Measurements from ENCODE around the gene MATN4. TPM values are rescaled to one million over a fixed set of nuclear protein-coding genes. Genes with fewer than 3 reads are reported as not detected.

The MATN4 gene
- polyA plus RNA-seq, 1 donor from 2014 or later = not detected

DNA sequence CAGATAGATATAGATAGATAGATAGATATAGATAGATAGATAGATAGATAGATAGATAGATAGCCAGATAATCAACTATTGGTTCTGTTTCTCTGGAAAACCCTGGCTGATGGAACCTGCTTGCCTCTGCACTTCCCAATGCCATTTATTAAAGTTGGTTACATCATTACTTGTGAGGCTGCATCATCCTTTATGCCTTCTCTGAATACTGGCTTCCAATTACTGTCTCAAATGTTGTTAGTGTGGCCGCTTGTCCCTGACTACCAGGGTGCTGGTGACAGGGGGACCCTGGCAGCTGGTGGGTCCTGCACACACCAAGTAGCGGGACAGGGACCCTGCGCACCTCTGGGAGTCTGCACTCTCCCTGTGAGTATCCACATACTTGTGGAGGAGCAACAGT, 49.8 kb downstream of the MATN4 start:
- no peak for TF ChIP-seq EP300 (conservative IDR thresholded peaks at IDR 0.05; ENCODE audit: poor library complexity, severe bottlenecking)
- TF ChIP-seq RAD21 (conservative IDR thresholded peaks at IDR 0.05) = no peak
- no peak for TF ChIP-seq MXI1 (conservative IDR thresholded peaks at IDR 0.05; ENCODE audit: poor library complexity, severe bottlenecking)
- TF ChIP-seq POLR2AphosphoS5 (IDR thresholded peaks at IDR 0.05) = no peak
- Histone ChIP-seq H2AFZ (ENCODE audit: low read depth, low read length) (no peak overlapping the region), H3K27ac (ENCODE audit: low read length) (no peak overlapping the region), H3K4me3 (ENCODE audit: low read length) (no peak overlapping the region), H3F3A (ENCODE audit: insufficient read depth, low read length, poor library complexity, severe bottlenecking) (no peaks in the 10 kb centered on the region), H3K9me3 (ENCODE audit: low read length) (no peaks in the 10 kb centered on the region), H4K20me1 (ENCODE audit: insufficient read depth) (no peaks in the 10 kb centered on the region), H3K36me3 (ENCODE audit: insufficient read depth, low read length) (no peaks in the 10 kb centered on the region), H3K79me2 (replicated peaks; ENCODE audit: insufficient read depth, low read length) (no peaks in the 10 kb centered on the region), H3K27me3 (ENCODE audit: insufficient read depth, low read depth, low read length) (no peaks in the 10 kb centered on the region), H3K9ac (ENCODE audit: low read length) (no peak overlapping the region), H3K9me2 (ENCODE audit: insufficient read depth, low read length) (no peaks in the 10 kb centered on the region), H3K4me2 (ENCODE audit: low read length) (no peak overlapping the region)

DNA sequence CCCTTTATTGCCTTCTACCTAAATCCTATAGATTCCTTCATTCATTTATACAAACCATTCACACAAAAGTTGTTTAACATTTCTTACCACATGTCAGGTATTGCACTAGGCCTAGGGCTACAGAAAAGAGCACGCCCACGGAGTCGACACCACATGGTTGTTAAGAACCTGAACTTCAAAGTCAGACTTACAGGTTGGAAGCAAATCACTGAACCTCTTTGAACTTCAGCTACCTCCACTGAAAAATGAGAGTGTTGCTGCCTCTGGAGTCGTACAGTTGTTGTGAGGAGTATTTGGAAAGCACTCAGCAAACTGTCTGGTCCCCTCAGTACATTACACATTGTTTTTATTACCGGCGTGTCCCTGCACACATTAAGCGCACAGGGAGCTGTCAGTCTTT, 50.4 kb downstream of the MATN4 start:
- H3K36me3 ChIP-seq (ENCODE audit: insufficient read depth, low read length) = no peaks in the 10 kb centered on the region
- no peak overlapping the region for H3K4me2 ChIP-seq (ENCODE audit: low read length)
- H3K27ac ChIP-seq (ENCODE audit: low read length) = no peak overlapping the region
- no peaks in the 10 kb centered on the region for H4K20me1 ChIP-seq (ENCODE audit: insufficient read depth)
- no peaks in the 10 kb centered on the region for H3K9me2 ChIP-seq (ENCODE audit: insufficient read depth, low read length)
- H3K9ac ChIP-seq (ENCODE audit: low read length) = no peak overlapping the region
- no peak overlapping the region for H2AFZ ChIP-seq (ENCODE audit: low read depth, low read length)
- H3K27me3 ChIP-seq (ENCODE audit: insufficient read depth, low read depth, low read length) = no peaks in the 10 kb centered on the region
- no peaks in the 10 kb centered on the region for H3K79me2 ChIP-seq (replicated peaks; ENCODE audit: insufficient read depth, low read length)
- TF ChIP-seq RAD21 (conservative IDR thresholded peaks at IDR 0.05) = no peak
- no peak for TF ChIP-seq REST (IDR thresholded peaks at IDR 0.05; ENCODE audit: borderline replicate concordance)
- no peak for TF ChIP-seq EZH2 (IDR thresholded peaks at IDR 0.05; ENCODE audit: borderline replicate concordance, insufficient read depth, low read length, poor library complexity, severe bottlenecking)
- no peak for TF ChIP-seq SMC3 (conservative IDR thresholded peaks at IDR 0.05; ENCODE audit: poor library complexity)
- TF ChIP-seq TAF1 (IDR thresholded peaks at IDR 0.05; ENCODE audit: low read depth) = no peak
- no peak for TF ChIP-seq MXI1 (conservative IDR thresholded peaks at IDR 0.05; ENCODE audit: poor library complexity, severe bottlenecking)
- no peak for TF ChIP-seq EP300 (conservative IDR thresholded peaks at IDR 0.05; ENCODE audit: poor library complexity, severe bottlenecking)
- no peak for TF ChIP-seq CTCF (IDR thresholded peaks at IDR 0.05; ENCODE audit: poor library complexity, severe bottlenecking)
- no peak for TF ChIP-seq POLR2AphosphoS5 (IDR thresholded peaks at IDR 0.05)
- no peak overlapping the region for H3K4me3 ChIP-seq (ENCODE audit: low read length)
- H3K9me3 ChIP-seq (ENCODE audit: low read length) = no peaks in the 10 kb centered on the region
- H3F3A ChIP-seq (ENCODE audit: insufficient read depth, low read length, poor library complexity, severe bottlenecking) = no peaks in the 10 kb centered on the region

- no peaks in the 10 kb centered on the region for H3K36me3 ChIP-seq (ENCODE audit: insufficient read depth, low read length)
- no peaks in the 10 kb centered on the region for H3K79me2 ChIP-seq (replicated peaks; ENCODE audit: insufficient read depth, low read length)
- no peaks in the 10 kb centered on the region for H3K9me3 ChIP-seq (ENCODE audit: low read length)
- no peaks in the 10 kb centered on the region for H3K27me3 ChIP-seq (ENCODE audit: insufficient read depth, low read depth, low read length)
- H3K27ac ChIP-seq (ENCODE audit: low read length) = no peak overlapping the region
- no peaks in the 10 kb centered on the region for H3K9me2 ChIP-seq (ENCODE audit: insufficient read depth, low read length)
- H4K20me1 ChIP-seq (ENCODE audit: insufficient read depth) = no peaks in the 10 kb centered on the region
- H3K4me3 ChIP-seq (ENCODE audit: low read length) = no peak overlapping the region
- H2AFZ ChIP-seq (ENCODE audit: low read depth, low read length) = no peak overlapping the region
- no peaks in the 10 kb centered on the region for H3F3A ChIP-seq (ENCODE audit: insufficient read depth, low read length, poor library complexity, severe bottlenecking)
- TF ChIP-seq POLR2AphosphoS5 (IDR thresholded peaks at IDR 0.05) (no peak), MXI1 (conservative IDR thresholded peaks at IDR 0.05; ENCODE audit: poor library complexity, severe bottlenecking) (no peak), SMC3 (conservative IDR thresholded peaks at IDR 0.05; ENCODE audit: poor library complexity) (no peak), TAF1 (IDR thresholded peaks at IDR 0.05; ENCODE audit: low read depth) (no peak), CTCF (IDR thresholded peaks at IDR 0.05; ENCODE audit: poor library complexity, severe bottlenecking) (no peak), EP300 (conservative IDR thresholded peaks at IDR 0.05; ENCODE audit: poor library complexity, severe bottlenecking) (no peak), REST (IDR thresholded peaks at IDR 0.05; ENCODE audit: borderline replicate concordance) (no peak), EZH2 (IDR thresholded peaks at IDR 0.05; ENCODE audit: borderline replicate concordance, insufficient read depth, low read length, poor library complexity, severe bottlenecking) (no peak), RAD21 (conservative IDR thresholded peaks at IDR 0.05) (no peak)
- H3K9ac ChIP-seq (ENCODE audit: low read length) = no peak overlapping the region
- no peak overlapping the region for H3K4me2 ChIP-seq (ENCODE audit: low read length)
Measured at GRCh38 chr20:45257161-45257560, 50.9 kb downstream of the MATN4 start.
